Choroid plexus epithelial cell (primary cell): Measurements from ENCODE around the gene RGS12.

Experiments
- DNase-seq: peaks from one replicate; pipeline ENCODE4 v3.0.0-alpha.2; 2010; ENCODE audit warnings: low read depth
- H3K4me3 ChIP-seq: 2 replicates; pipeline ENCODE4 v1.5.1; 2011; ENCODE audit warnings: low read depth, mild to moderate bottlenecking, control low read depth, low read length, moderate library complexity
- CTCF ChIP-seq: conservative IDR thresholded peaks from 2 replicates; pipeline ENCODE4 v1.5.1; 2011; ENCODE audit warnings: low read depth, mild to moderate bottlenecking, control low read depth, inconsistent platforms, low read length, moderate library complexity

The RGS12 gene

GRCh38 chr4:3331511-3332394 is 38.9 kb downstream of the RGS12 start:
- TF ChIP-seq CTCF, result no peak
- no peak overlapping the region for H3K4me3 ChIP-seq
- no peak for DNase-seq

GRCh38 chr4:3332498-3332897 is 39.7 kb downstream of the RGS12 start:
- DNase-seq, result no peak
- TF ChIP-seq CTCF, result no peak

GRCh38 chr4:3334316-3334715 is 41.5 kb downstream of the RGS12 start:
- no peak overlapping the region for H3K4me3 ChIP-seq
- TF ChIP-seq CTCF, result no peak
- no peak for DNase-seq

More at GRCh38 chr4:3332498-3332897, 39.7 kb downstream of the RGS12 start:
- H3K4me3 ChIP-seq, result no peak overlapping the region

GRCh38 chr4:3335385-3335784 is 42.6 kb downstream of the RGS12 start:
- no peak for TF ChIP-seq CTCF
- no peak for DNase-seq
- no peak overlapping the region for H3K4me3 ChIP-seq

GRCh38 chr4:3335982-3336381 is 43.2 kb downstream of the RGS12 start:
- no peak for DNase-seq
- no peak for TF ChIP-seq CTCF
- H3K4me3 ChIP-seq, result no peak overlapping the region

- no peak for DNase-seq
- no peak overlapping the region for H3K4me3 ChIP-seq
- TF ChIP-seq CTCF, result no peak
Measured at GRCh38 chr4:3336382-3337356, 43.8 kb downstream of the RGS12 start.
